AG04450 (cell line): ENCODE data around the gene KIAA1671. TPM values are rescaled to one million over a fixed set of nuclear protein-coding genes. Genes with fewer than 3 reads are reported as not detected.
A peak's percentile ranks its signal among the peaks of the same experiment; 100 is the strongest.

Experiments
- CTCF ChIA-PET: fragments of 300-600, 350-600 bp; formaldehyde crosslinking; extraction: SDS; loops from one replicate; lab custom pipeline; 2022; ENCODE audit warnings: antibody characterized with exemption, inconsistent platforms; lab: Charles Lee
- POLR2A ChIA-PET: fragments of 350-600 bp; formaldehyde crosslinking; extraction: SDS; loops from one replicate; lab custom pipeline; 2021; ENCODE audit warnings: antibody characterized with exemption, inconsistent platforms; lab: Yijun Ruan, JAX
- DNase-seq: peaks from one replicate; pipeline ENCODE4 v3.0.0-alpha.2; 2011; ENCODE audit warnings: low read depth, low spot score
- H3K27ac ChIP-seq: one replicate; pipeline ENCODE4 v1.5.1; 2012; ENCODE audit warnings: low read depth, low read length, control low read depth
- H3K27me3 ChIP-seq: one replicate; pipeline ENCODE4 v1.6.0; 2012; ENCODE audit warnings: low read length; ENCODE audit not compliant: control insufficient read depth, insufficient read depth
- H3K4me3 ChIP-seq: 2 replicates; pipeline ENCODE4 v1.5.1; 2011; ENCODE audit warnings: mild to moderate bottlenecking, low read depth, low read length, control low read depth
- H3K9me3 ChIP-seq: 2 replicates; pipeline ENCODE4 v1.5.1; 2012; ENCODE audit warnings: low read length; ENCODE audit not compliant: control insufficient read depth, insufficient read depth
- CTCF ChIP-seq: IDR thresholded peaks from 2 replicates; pipeline ENCODE4 v1.5.1; 2011; ENCODE audit warnings: low read depth, low read length, control low read depth, inconsistent platforms
- polyA plus RNA-seq: library from polyadenylated mRNA; depleted of rRNA; stranded (reverse); fragments of >200 nt; gene quantifications from 2 replicates; pipeline ENCODE4 v1.2.3, GENCODE V29; 2011

KIAA1671 gene
- polyA plus RNA-seq, 1 experiment: 0.02 TPM

GRCh38 chr22:25104367-25104766, 151.9 kb downstream of the KIAA1671 start:
- POLR2A ChIA-PET: no interaction called here
- Histone ChIP-seq H3K4me3 (no peak overlapping the region), H3K9me3 (no peaks in the 10 kb centered on the region), H3K27me3 (no peaks in the 10 kb centered on the region), H3K27ac (no peak overlapping the region)
- TF ChIP-seq CTCF: no peak
- no peak for DNase-seq
- CTCF ChIA-PET: no interaction called here

GRCh38 chr22:25105817-25106650, 153.5 kb downstream of the KIAA1671 start:
- Histone ChIP-seq H3K4me3 (no peak overlapping the region), H3K9me3 (no peaks in the 10 kb centered on the region; the same call in 1 of the 2 replicates), H3K27ac (no peak overlapping the region), H3K27me3 (no peaks in the 10 kb centered on the region)
- ChIA-PET POLR2A (no interaction called here), CTCF (no interaction called here)
- TF ChIP-seq CTCF: no peak
- DNase-seq: no peak

GRCh38 chr22:25109878-25110595, 157.5 kb downstream of the KIAA1671 start:
- Histone ChIP-seq H3K27me3 (peaks cover 6% of the 10 kb centered on the region), H3K9me3 (no peaks in the 10 kb centered on the region; the same call in 1 of the 2 replicates), H3K4me3 (no peak overlapping the region), H3K27ac (no peak overlapping the region)
- ChIA-PET CTCF (interaction anchor here (1.0 kb wide), 1 partner anchor 47 kb away, joined by 3 read pairs; no protein-coding TSS in a partner anchor), POLR2A (no interaction called here)
- DNase-seq: no peak
- TF ChIP-seq CTCF: no peak

GRCh38 chr22:25110596-25110845, 158.0 kb downstream of the KIAA1671 start:
- peaks cover 6% of the 10 kb centered on the region for H3K27me3 ChIP-seq
- ChIA-PET CTCF (interaction anchor here (1.0 kb wide), 1 partner anchor 47 kb away, joined by 3 read pairs; no protein-coding TSS in a partner anchor), POLR2A (no interaction called here)
- no peak for TF ChIP-seq CTCF
- no peak overlapping the region for H3K27ac ChIP-seq
- no peak for DNase-seq
- H3K9me3 ChIP-seq: no peaks in the 10 kb centered on the region; the same call in 1 of the 2 replicates
- peak overlapping the region; percentile 55; the same call in 1 of the 2 replicates for H3K4me3 ChIP-seq
